ENCODE data around the gene ACACB. TPM values are rescaled to one million over a fixed set of nuclear protein-coding genes. Genes with fewer than 3 reads are reported as not detected.

ACACB gene
- polyA plus RNA-seq, 6 donors from 2014 or later: 1.3 to 4.8 (median 4.0) TPM; not detected in 1

DNA sequence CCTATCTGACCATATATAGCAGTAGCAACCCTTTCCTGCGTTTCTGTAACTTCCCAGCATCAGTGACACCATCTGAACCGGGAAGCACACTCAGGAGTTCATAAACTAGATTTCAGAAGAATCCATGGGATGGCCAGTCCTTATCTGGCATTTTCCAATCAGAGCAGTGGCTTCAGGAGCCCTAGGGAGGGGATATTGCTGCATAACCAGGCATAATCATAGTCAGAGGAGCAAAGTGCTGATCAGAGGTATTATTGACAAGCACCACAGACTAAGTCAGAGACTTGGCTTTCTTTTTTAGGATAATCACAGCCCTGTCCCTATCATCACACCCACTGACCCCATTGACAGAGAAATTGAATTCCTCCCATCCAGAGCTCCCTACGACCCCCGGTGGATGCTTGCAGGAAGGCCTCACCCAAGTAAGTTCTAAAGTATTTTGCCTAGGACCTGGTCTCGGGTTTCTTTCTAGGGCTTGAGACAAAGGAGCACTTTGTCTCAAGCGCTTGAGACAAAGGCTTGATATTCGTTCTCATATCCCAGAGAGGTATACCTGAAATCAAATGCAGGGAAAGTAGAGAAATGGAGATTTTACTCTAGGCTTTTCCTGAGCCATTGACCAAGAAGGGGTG is 137.6 kb downstream of the ACACB start:
- Mint-ChIP-seq H3K4me3 (no peak overlapping the region), H3K36me3 (peaks cover 29 to 44% of the 10 kb centered on the region in 2 donors), H3K4me1 (no peaks in the 10 kb centered on the region), H3K27me3 (no peaks in the 10 kb centered on the region), H3K9me3 (peaks cover 7 to 25% (median 10%) of the 10 kb centered on the region in 7 donors), H3K27ac (no peak overlapping the region)
- ATAC-seq (ENCODE audit: low read depth in 2 of 2) (no peak), DNase-seq (no peak)

DNA sequence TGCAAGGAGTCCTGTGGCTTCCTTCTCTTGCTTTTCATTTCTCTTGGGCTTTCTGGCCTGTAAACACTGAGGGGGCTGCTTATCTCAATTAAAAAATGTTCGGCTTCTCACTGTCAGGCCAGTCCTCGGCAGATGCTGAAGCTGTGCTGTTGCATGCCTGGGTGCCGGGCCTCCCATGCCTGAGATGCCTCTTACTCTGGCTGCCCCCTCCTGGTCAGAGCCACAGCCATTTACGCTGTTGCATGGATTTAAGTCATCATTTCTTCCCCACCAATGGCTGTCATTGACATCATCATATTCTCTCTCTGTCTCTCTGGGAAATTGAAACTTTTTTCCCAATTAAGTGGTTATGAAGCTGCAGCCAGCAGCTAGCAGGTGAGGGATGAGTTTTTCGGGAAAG is 139.0 kb downstream of the ACACB start:
- peaks cover 7 to 25% (median 10%) of the 10 kb centered on the region in 7 donors for H3K9me3 Mint-ChIP-seq
- no peak overlapping the region for H3K27ac Mint-ChIP-seq
- peaks cover 29 to 52% of the 10 kb centered on the region in 2 donors for H3K36me3 Mint-ChIP-seq
- DNase-seq: no peak
- no peaks in the 10 kb centered on the region for H3K27me3 Mint-ChIP-seq
- H3K4me3 Mint-ChIP-seq: no peak overlapping the region
- ATAC-seq (ENCODE audit: low read depth in 2 of 2): no peak
- H3K4me1 Mint-ChIP-seq: no peaks in the 10 kb centered on the region

DNA sequence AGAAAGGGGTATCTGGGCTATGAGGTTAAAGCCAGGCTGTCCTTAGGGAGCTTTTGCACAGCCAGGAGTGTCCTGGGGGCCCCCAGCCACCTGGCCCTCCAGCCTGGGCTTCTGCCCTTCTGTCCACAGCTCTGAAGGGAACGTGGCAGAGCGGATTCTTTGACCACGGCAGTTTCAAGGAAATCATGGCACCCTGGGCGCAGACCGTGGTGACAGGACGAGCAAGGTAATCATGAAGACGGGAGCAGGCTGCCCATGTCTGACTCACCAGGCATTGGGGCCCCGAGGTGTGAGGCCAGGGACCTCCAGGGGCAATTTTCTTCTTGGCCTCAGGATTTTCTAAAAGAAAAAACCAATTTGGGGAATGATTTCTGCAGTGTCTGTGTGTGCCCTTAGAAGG is 139.6 kb downstream of the ACACB start:
- Mint-ChIP-seq H3K27ac (peak overlapping the region in 1 of 6 donors; percentile 29), H3K27me3 (no peaks in the 10 kb centered on the region), H3K4me1 (no peaks in the 10 kb centered on the region), H3K4me3 (no peak overlapping the region), H3K36me3 (peaks cover 29 to 52% of the 10 kb centered on the region in 2 donors), H3K9me3 (peaks cover 7 to 25% (median 10%) of the 10 kb centered on the region in 7 donors)
- ATAC-seq (ENCODE audit: low read depth in 2 of 2) (no peak), DNase-seq (no peak)

DNA sequence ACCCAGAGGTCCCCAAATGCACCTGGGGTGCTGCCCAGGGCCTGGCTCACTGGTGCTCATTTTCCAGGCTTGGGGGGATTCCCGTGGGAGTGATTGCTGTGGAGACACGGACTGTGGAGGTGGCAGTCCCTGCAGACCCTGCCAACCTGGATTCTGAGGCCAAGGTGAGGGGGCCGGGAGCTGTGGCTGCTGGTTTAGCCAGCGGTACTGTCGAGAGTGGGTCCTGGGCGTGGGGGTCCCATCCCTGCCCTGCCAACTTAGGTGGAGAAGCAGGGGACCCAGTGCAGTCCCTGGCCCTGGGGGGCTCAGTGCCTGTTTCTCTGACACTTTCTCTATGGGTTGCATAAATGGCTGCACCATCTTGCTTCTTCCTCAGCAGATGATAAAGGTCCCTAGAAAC is 141.8 kb downstream of the ACACB start:
- ATAC-seq (ENCODE audit: low read depth in 2 of 2) (no peak), DNase-seq (no peak)
- H3K27me3 Mint-ChIP-seq: no peaks in the 10 kb centered on the region
- H3K27ac Mint-ChIP-seq: no peak overlapping the region
- peaks cover 6 to 19% (median 9%) of the 10 kb centered on the region in 7 donors for H3K9me3 Mint-ChIP-seq
- H3K36me3 Mint-ChIP-seq: peaks cover 27 to 41% of the 10 kb centered on the region in 2 donors
- H3K4me1 Mint-ChIP-seq: no peaks in the 10 kb centered on the region
- H3K4me3 Mint-ChIP-seq: no peak overlapping the region

DNA sequence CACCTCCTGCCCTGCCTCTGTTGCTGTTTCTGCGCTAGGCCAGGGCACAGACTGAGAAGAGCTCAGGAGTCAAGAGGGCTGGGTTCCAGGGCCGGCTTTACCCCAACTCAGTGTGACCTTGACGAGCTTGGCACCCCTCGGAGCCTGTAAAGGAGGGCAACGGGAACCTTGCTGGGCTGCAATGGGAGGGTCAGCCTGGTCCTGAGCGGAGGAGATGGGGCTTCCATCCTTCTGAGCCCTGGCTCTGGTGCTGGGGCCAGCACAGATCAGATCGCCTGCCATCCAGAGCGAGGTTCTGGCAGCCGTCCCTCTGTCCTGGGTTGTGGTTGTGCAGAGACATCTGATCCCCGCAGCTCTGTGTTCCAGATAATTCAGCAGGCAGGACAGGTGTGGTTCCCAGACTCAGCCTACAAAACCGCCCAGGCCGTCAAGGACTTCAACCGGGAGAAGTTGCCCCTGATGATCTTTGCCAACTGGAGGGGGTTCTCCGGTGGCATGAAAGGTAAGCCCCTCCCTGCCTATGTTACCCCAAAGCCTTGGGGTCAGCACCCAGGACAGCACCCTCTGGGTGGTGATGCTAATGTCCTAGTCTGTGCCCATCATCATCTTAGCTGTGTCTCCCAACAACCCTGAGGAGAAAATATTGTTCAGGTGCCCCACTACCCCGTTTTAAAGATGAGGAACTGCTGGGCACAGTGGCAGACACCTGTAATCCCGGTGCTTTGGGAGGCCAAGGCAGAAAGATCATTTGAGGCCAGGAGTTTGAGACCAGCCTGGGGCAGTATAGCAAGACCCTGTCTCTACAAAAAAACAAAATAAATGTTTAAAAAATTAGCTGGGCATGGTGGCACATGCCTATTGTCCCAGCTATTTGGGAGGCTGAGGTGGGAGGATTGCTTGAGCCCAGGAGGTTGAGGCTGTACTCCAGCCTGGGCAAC is 142.5 kb downstream of the ACACB start:
- H3K27me3 Mint-ChIP-seq: no peaks in the 10 kb centered on the region
- H3K4me1 Mint-ChIP-seq: no peaks in the 10 kb centered on the region
- peaks cover 26 to 40% of the 10 kb centered on the region in 2 donors for H3K36me3 Mint-ChIP-seq
- no peak for DNase-seq
- no peak for ATAC-seq (ENCODE audit: low read depth in 2 of 2)
- H3K4me3 Mint-ChIP-seq: no peak overlapping the region
- H3K27ac Mint-ChIP-seq: peak overlapping the region in 1 of 6 donors; percentile 88
- H3K9me3 Mint-ChIP-seq: peaks cover 1 to 19% (median 9%) of the 10 kb centered on the region in 7 donors

DNA sequence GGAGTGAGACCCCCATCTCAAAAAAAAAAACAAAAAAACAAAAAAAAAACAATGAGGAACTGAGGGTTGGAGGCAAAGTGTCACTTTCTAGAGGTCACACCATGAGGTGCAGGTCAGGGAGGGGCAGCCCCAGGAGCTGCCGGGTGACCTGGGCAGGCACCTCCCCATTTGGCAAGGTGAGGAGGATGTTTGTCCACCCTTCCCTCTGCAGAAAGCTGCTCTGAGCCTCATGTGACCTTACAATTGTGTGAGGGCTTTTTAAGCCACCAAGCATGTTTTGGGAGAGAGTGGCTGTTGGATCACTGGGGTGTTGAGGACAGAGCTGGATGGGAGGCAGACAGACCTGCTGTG is 143.1 kb downstream of the ACACB start:
- Mint-ChIP-seq H3K36me3 (peaks cover 27 to 39% of the 10 kb centered on the region in 2 donors), H3K27ac (peak overlapping the region in 1 of 6 donors; percentile 88), H3K9me3 (peaks cover 0 to 14% (median 6%) of the 10 kb centered on the region in 7 donors)

DNA sequence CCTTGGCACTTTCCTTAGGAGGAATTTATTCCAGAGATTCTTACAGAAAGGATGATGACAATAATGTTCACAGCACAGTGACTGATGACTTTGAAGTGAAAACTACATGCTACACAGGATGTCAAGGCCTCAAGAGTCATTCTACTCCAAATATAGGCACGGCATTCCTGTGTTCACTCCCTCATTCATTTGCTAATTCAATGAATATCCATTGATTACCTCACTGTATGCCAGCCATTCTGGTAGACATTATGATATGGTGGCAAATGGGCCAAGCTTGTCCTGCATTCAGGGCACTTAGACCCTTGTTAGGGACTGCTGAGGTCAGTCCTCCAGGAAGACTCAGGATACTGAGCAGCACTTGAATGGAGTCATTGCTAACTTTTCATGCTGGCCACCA is 144.7 kb downstream of the ACACB start:
- H3K27me3 Mint-ChIP-seq: no peaks in the 10 kb centered on the region

More for the DNA sequence above, 143.1 kb downstream of the ACACB start:
- H3K27me3 Mint-ChIP-seq: no peaks in the 10 kb centered on the region
- DNase-seq: no peak
- ATAC-seq (ENCODE audit: low read depth in 2 of 2): no peak
- no peak overlapping the region for H3K4me3 Mint-ChIP-seq
- no peaks in the 10 kb centered on the region for H3K4me1 Mint-ChIP-seq

DNA sequence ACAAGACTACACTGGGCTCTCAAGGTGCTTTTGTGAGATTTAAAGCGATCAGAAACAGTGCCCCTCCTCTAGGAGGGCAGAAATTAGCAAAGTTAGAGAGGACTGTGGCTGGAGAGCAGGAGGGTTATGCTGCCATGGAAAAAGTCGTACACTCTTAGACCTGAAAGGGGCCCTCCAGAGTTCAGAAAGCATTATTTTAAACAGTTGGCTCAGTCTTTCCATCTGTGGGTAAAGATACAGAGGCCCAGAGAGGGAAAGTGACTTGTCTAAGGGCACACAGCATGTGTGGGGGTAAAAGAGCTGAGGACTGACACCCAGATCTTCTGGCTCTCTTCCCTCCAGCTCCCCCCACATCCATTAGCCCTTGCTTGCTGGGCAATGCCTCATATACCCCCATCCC is 145.6 kb downstream of the ACACB start:
- DNase-seq: no peak

More for the DNA sequence above, 144.7 kb downstream of the ACACB start:
- H3K4me1 Mint-ChIP-seq: no peaks in the 10 kb centered on the region
- H3K36me3 Mint-ChIP-seq: peaks cover 17 to 25% of the 10 kb centered on the region in 2 donors
- DNase-seq: no peak
- H3K27ac Mint-ChIP-seq: peak overlapping the region in 1 of 6 donors; percentile 22
- H3K4me3 Mint-ChIP-seq: no peak overlapping the region
- H3K9me3 Mint-ChIP-seq: peaks cover 0 to 8% (median 6%) of the 10 kb centered on the region in 7 donors
- ATAC-seq (ENCODE audit: low read depth in 2 of 2): no peak

DNA sequence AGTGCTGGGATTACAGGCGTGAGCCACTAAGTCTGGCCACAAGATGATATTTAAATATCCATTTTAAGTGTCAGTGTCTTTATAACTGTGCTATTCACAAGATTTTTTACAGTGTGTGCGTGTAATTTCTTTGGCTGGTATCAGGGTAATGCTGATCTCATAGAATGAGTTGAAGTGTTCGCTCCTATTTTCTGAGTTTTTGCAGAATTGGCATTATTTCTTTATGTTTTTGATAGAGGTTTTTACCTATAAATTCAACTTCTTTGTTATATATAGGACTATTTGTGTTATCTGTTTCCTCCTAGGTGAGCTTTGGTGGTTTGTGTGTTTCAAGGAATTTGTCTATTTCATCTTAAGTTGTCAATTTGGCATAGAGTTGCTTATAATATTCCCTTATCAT is 147.1 kb downstream of the ACACB start:
- H3K36me3 Mint-ChIP-seq: peaks cover 15 to 17% of the 10 kb centered on the region in 2 donors

More for the DNA sequence above, 145.6 kb downstream of the ACACB start:
- Mint-ChIP-seq H3K4me1 (no peaks in the 10 kb centered on the region), H3K27me3 (no peaks in the 10 kb centered on the region), H3K36me3 (peaks cover 17 to 23% of the 10 kb centered on the region in 2 donors), H3K9me3 (peaks cover 0 to 8% (median 6%) of the 10 kb centered on the region in 7 donors), H3K27ac (no peak overlapping the region), H3K4me3 (no peak overlapping the region)
- ATAC-seq (ENCODE audit: low read depth in 2 of 2): no peak

DNA sequence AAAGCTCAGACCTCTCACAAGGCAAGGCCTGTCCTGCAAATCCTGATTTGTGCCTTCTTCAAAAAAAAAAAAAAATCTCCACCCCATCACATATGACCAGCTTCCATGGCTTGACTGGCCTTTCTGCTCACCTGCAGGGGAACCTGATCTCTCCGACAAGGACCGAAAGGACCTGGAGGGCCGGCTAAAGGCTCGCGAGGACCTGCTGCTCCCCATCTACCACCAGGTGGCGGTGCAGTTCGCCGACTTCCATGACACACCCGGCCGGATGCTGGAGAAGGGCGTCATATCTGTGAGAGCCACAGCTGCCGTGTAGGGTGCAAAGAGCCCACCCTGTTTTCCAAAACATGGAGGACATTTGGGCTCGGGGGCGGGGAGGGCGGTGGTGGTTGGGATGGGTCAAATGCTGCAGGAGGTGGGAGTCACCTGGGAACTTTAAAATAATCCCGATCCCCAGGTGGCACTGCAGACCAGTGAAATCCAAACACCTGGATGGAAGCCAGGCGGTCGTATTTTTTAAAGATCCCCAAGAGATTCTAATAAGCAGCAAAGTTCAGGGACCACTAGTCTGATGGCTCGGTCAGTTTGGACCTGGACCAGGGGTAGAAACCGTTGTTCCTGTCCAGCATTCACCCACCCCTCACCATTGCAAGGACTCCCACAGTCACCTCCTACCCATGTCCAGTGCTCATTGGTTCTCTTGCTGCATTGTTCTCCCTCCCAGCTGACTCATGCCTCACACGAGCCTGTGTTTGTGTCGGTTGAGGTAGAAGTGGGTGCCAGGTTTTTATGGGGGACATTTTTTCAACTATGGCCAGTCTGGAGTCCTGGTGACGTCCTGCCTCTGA is 147.9 kb downstream of the ACACB start:
- H3K27me3 Mint-ChIP-seq: no peaks in the 10 kb centered on the region
- H3K4me3 Mint-ChIP-seq: no peak overlapping the region
- H3K9me3 Mint-ChIP-seq: peaks cover 0 to 8% (median 6%) of the 10 kb centered on the region in 7 donors
- H3K4me1 Mint-ChIP-seq: no peaks in the 10 kb centered on the region
- DNase-seq (no peak), ATAC-seq (ENCODE audit: low read depth in 2 of 2) (no peak)
- no peak overlapping the region for H3K27ac Mint-ChIP-seq
- peaks cover 15 to 17% of the 10 kb centered on the region in 2 donors for H3K36me3 Mint-ChIP-seq

More for the DNA sequence above, 147.1 kb downstream of the ACACB start:
- DNase-seq (no peak), ATAC-seq (ENCODE audit: low read depth in 2 of 2) (no peak)
- Mint-ChIP-seq H3K27ac (no peak overlapping the region), H3K27me3 (no peaks in the 10 kb centered on the region), H3K4me3 (no peak overlapping the region), H3K9me3 (peaks cover 0 to 8% (median 6%) of the 10 kb centered on the region in 7 donors), H3K4me1 (no peaks in the 10 kb centered on the region)

DNA sequence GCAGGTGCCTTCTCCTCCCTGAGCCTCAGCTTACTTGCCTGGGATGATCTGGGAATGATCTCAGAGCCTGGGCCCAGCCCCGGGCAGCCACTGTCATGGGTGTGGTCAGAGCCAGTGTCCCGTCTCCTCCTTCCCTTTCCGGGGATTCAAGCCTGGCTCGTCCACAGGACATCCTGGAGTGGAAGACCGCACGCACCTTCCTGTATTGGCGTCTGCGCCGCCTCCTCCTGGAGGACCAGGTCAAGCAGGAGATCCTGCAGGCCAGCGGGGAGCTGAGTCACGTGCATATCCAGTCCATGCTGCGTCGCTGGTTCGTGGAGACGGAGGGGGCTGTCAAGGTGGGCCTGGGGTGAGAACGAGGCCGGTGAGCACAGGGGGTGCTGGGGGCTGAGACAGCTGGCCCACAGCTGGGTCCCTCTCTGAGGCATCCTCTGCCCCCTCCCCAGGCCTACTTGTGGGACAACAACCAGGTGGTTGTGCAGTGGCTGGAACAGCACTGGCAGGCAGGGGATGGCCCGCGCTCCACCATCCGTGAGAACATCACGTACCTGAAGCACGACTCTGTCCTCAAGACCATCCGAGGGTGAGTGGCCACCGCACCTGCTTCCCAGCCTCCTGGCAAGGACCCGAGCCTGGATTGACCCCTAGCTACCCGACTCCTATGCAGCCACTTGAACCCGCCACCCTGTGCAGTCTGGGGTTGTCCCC is 148.7 kb downstream of the ACACB start:
- Mint-ChIP-seq H3K27ac (no peak overlapping the region), H3K9me3 (peaks cover 2 to 10% (median 6%) of the 10 kb centered on the region in 7 donors), H3K27me3 (no peaks in the 10 kb centered on the region), H3K4me1 (no peaks in the 10 kb centered on the region), H3K36me3 (peaks cover 9 to 20% of the 10 kb centered on the region in 2 donors), H3K4me3 (no peak overlapping the region)
- ATAC-seq (ENCODE audit: low read depth in 2 of 2): no peak
- DNase-seq: no peak

DNA sequence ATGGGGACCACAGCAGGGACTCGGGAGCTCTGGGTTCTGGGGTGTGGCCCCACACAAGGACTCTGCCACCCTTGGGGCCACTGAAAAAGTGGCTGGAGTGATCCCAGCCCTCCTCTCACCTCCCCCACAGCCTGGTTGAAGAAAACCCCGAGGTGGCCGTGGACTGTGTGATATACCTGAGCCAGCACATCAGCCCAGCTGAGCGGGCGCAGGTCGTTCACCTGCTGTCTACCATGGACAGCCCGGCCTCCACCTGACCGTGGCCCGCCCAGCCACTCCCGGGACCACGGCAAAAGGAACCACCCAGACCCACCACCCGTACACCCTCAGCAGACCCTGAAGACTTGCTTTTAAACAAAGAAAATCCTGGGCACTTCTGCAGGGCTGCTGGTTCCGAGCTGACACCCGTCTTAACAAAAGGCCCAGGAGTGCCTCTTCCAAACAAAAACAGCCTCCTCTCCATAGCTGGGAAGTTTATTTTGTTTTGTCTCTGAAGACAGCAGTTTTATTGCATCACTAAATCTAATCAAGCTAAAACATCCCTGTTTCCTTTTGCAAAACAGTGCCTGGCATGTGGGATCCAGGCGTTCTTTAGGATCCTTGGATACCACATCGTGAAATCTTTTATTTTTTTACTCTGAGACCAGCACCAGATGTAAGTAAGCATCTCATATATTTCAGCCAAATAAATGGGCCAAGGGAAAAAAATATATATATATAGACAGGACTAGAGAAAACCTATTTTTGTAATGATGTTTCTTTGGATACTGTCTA is 149.9 kb downstream of the ACACB start:
- DNase-seq: no peak
- Mint-ChIP-seq H3K9me3 (peaks cover 5 to 16% (median 8%) of the 10 kb centered on the region in 7 donors), H3K27me3 (no peaks in the 10 kb centered on the region), H3K36me3 (peaks cover 16 to 23% of the 10 kb centered on the region in 2 donors), H3K4me1 (no peaks in the 10 kb centered on the region), H3K4me3 (no peak overlapping the region), H3K27ac (no peak overlapping the region)
- ATAC-seq (ENCODE audit: low read depth in 2 of 2): no peak

Data from naive B cell (primary cell).